IPS DF 6.9 (cell line): ENCODE data around the gene CNIH3.

Source experiments
- DNase-seq: peaks from one replicate; pipeline ENCODE4 v3.0.0-alpha.2; 2013; ENCODE audit warnings: low read depth, low spot score
- H3K27ac ChIP-seq: one replicate; pipeline ENCODE4 v1.5.1; 2013; ENCODE audit warnings: low read length, control low read depth
- H3K27me3 ChIP-seq: 2 replicates; pipeline ENCODE4 v1.6.1; 2013; ENCODE audit warnings: mild to moderate bottlenecking, low read length; ENCODE audit not compliant: control insufficient read depth, insufficient read depth
- H3K36me3 ChIP-seq: 2 replicates; pipeline ENCODE4 v1.6.1; 2013; ENCODE audit warnings: low read length; ENCODE audit not compliant: control insufficient read depth, insufficient read depth
- H3K4me1 ChIP-seq: 2 replicates; pipeline ENCODE4 v1.6.1; 2013; ENCODE audit warnings: low read length; ENCODE audit not compliant: control insufficient read depth, insufficient read depth
- H3K4me3 ChIP-seq: 2 replicates; pipeline ENCODE4 v1.5.1; 2013; ENCODE audit warnings: mild to moderate bottlenecking, low read length
- H3K9me3 ChIP-seq: 2 replicates; pipeline ENCODE4 v1.6.1; 2013; ENCODE audit warnings: low read length, inconsistent platforms; ENCODE audit not compliant: control insufficient read depth, insufficient read depth
- WGBS: extraction: QIAGEN DNeasy Blood & Tissue Kit; methylation state at CpG from one replicate; pipeline ENCODE4 v1.1.7; 2013; ENCODE audit warnings: mixed read lengths, missing lambda C conversion rate; ENCODE audit not compliant: insufficient read length, insufficient coverage; 5-methylcytosine and 5-hydroxymethylcytosine counted together

CNIH3 gene

GRCh38 chr1:224640587-224640986 is 24.5 kb downstream of the CNIH3 start:
- H3K4me1 ChIP-seq, result no peaks in the 10 kb centered on the region; the same call in 1 of the 2 replicates
- H3K4me3 ChIP-seq, result no peak overlapping the region
- DNase-seq, result no peak
- no peaks in the 10 kb centered on the region for H3K36me3 ChIP-seq
- no peaks in the 10 kb centered on the region for H3K9me3 ChIP-seq
- no peak overlapping the region for H3K27ac ChIP-seq
- no peaks in the 10 kb centered on the region for H3K27me3 ChIP-seq
- no CpG with 5 or more reads among the region's 4 CpGs for WGBS

DNA sequence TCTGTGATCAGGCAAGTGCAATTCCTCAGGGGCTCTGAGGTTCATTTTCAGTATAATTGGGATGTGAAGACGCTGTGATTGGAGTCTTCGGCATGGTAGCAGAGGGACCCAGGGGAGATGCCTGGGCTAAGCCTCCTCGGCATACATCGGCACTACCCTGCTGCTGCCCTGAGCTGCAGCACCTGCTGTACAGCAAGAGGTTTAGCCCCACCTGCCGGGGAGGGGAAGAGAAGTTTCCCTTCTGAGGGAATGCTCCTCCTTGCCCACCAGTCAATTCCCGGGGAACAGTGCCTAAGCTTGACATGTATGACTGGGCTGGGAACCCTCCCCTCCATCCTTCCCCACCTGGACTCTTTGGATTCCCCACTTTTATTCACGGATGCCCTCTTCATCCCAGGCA is 24.9 kb downstream of the CNIH3 start:
- Histone ChIP-seq H3K27ac (no peak overlapping the region), H3K27me3 (no peaks in the 10 kb centered on the region)

DNA sequence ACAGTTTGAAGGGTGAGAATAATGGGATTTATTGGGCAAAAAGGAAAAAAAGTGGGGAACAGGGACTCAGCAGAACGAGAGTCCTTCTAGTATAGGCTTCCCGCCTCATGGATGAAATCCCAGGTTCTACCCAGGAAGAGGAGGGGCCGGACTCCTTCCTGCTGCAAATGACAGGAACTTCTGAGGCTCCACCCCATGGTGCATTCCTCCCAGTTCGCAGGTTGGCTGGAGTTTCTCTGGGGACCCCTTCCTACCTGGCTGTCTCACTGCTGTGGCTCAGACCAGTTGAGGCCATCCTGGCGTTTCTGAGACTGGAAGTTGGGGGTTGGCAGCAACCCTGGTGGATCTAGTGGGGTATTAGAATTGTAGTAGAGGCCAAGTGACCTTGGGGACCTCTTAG is 27.5 kb downstream of the CNIH3 start:
- no peaks in the 10 kb centered on the region; the same call in 1 of the 2 replicates for H3K4me1 ChIP-seq
- WGBS, result no CpG with 5 or more reads among the region's 5 CpGs
- no peaks in the 10 kb centered on the region for H3K36me3 ChIP-seq

More for the DNA sequence above, 24.9 kb downstream of the CNIH3 start:
- no peaks in the 10 kb centered on the region; the same call in 1 of the 2 replicates for H3K4me1 ChIP-seq
- H3K4me3 ChIP-seq, result no peak overlapping the region
- H3K36me3 ChIP-seq, result no peaks in the 10 kb centered on the region
- DNase-seq, result no peak
- no CpG with 5 or more reads among the region's 7 CpGs for WGBS
- no peaks in the 10 kb centered on the region for H3K9me3 ChIP-seq

GRCh38 chr1:224644553-224645154 is 28.5 kb downstream of the CNIH3 start:
- H3K27ac ChIP-seq, result no peak overlapping the region
- no peaks in the 10 kb centered on the region for H3K9me3 ChIP-seq
- no peaks in the 10 kb centered on the region; the same call in 1 of the 2 replicates for H3K4me1 ChIP-seq
- H3K36me3 ChIP-seq, result no peaks in the 10 kb centered on the region
- WGBS, result no CpG with 5 or more reads among the region's 5 CpGs
- no peaks in the 10 kb centered on the region for H3K27me3 ChIP-seq
- H3K4me3 ChIP-seq, result no peak overlapping the region
- peak; percentile 64 for DNase-seq

More for the DNA sequence above, 27.5 kb downstream of the CNIH3 start:
- H3K27me3 ChIP-seq, result no peaks in the 10 kb centered on the region
- no peak for DNase-seq
- no peaks in the 10 kb centered on the region for H3K9me3 ChIP-seq
- H3K4me3 ChIP-seq, result no peak overlapping the region
- H3K27ac ChIP-seq, result no peak overlapping the region

DNA sequence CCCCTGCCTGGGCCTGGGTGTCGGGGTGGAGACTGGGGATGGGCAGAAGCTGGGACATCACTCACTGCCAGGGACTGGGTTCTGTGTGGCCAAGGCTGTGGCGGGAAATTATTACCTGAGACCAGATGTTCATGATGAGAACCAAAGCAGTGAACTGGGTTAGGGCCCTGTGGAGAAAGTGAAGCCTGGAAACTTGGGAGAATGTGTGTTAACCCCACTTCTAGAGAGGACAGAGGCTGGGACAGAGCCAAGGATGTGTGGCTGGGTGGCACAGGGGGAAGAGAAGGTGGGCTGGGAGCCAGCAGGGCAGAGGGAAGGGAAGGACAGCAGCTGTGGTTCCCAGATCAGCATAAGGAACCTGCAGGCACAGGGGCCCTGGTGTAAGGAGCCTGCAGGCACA is 31.3 kb downstream of the CNIH3 start:
- Histone ChIP-seq H3K4me3 (no peak overlapping the region), H3K4me1 (no peaks in the 10 kb centered on the region; the same call in 1 of the 2 replicates), H3K27ac (no peak overlapping the region), H3K36me3 (no peaks in the 10 kb centered on the region), H3K9me3 (no peaks in the 10 kb centered on the region), H3K27me3 (no peaks in the 10 kb centered on the region)
- no peak for DNase-seq
- no CpG with 5 or more reads among the region's 2 CpGs for WGBS

GRCh38 chr1:224650290-224650689 is 34.2 kb downstream of the CNIH3 start:
- H3K4me1 ChIP-seq, result no peaks in the 10 kb centered on the region
- H3K27me3 ChIP-seq, result no peaks in the 10 kb centered on the region
- H3K36me3 ChIP-seq, result no peaks in the 10 kb centered on the region
- H3K27ac ChIP-seq, result no peak overlapping the region
- no peak overlapping the region for H3K4me3 ChIP-seq
- DNase-seq, result no peak
- WGBS, result no CpG with 5 or more reads among the region's 3 CpGs
- H3K9me3 ChIP-seq, result no peaks in the 10 kb centered on the region

DNA sequence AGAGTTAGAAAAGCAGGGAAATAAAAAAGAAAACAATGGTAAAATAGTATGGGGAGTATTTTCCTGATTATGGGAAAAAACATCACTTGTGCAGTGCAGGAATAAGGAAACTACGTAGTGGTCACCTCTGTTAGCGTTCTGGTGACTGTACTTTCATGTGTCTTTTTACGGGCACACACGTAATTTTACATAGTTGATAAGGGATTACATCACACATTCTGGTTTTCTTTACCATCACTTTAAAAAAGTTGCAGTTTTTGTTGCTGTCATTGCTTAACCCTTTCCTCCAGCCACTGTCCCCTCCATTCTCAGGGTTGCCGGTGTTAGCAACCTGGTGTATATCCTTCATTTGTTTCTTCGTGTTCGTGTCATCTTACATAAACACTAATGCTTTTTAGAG is 35.1 kb downstream of the CNIH3 start:
- Histone ChIP-seq H3K4me1 (no peaks in the 10 kb centered on the region), H3K27me3 (no peaks in the 10 kb centered on the region), H3K9me3 (no peaks in the 10 kb centered on the region), H3K4me3 (no peak overlapping the region), H3K27ac (no peak overlapping the region), H3K36me3 (no peaks in the 10 kb centered on the region)
- no CpG with 5 or more reads among the region's 7 CpGs for WGBS
- DNase-seq, result no peak

- DNase-seq, result no peak
- no peaks in the 10 kb centered on the region for H3K9me3 ChIP-seq
- H3K36me3 ChIP-seq, result no peaks in the 10 kb centered on the region
- WGBS, result no CpG with 5 or more reads among the region's 10 CpGs
- no peak overlapping the region for H3K4me3 ChIP-seq
- H3K27me3 ChIP-seq, result no peaks in the 10 kb centered on the region
- H3K4me1 ChIP-seq, result no peaks in the 10 kb centered on the region
- no peak overlapping the region for H3K27ac ChIP-seq
These were observed 40.3 kb downstream of the CNIH3 start for GRCh38 chr1:224656392-224656791.

- H3K4me1 ChIP-seq, result no peaks in the 10 kb centered on the region
- H3K36me3 ChIP-seq, result no peaks in the 10 kb centered on the region
- DNase-seq, result no peak
- H3K4me3 ChIP-seq, result no peak overlapping the region
- H3K27me3 ChIP-seq, result no peaks in the 10 kb centered on the region
- no CpG with 5 or more reads among the region's 5 CpGs for WGBS
- H3K9me3 ChIP-seq, result no peaks in the 10 kb centered on the region
- H3K27ac ChIP-seq, result no peak overlapping the region
These were observed 44.0 kb downstream of the CNIH3 start for GRCh38 chr1:224660074-224660473.

- WGBS, result no CpG with 5 or more reads among the region's 3 CpGs
- Histone ChIP-seq H3K9me3 (no peaks in the 10 kb centered on the region), H3K36me3 (no peaks in the 10 kb centered on the region), H3K4me1 (no peaks in the 10 kb centered on the region), H3K27me3 (no peaks in the 10 kb centered on the region), H3K4me3 (no peak overlapping the region), H3K27ac (no peak overlapping the region)
- no peak for DNase-seq
These were observed 46.8 kb downstream of the CNIH3 start for GRCh38 chr1:224662870-224663269.

GRCh38 chr1:224665016-224665415 is 48.9 kb downstream of the CNIH3 start:
- WGBS, result no CpG with 5 or more reads among the region's 3 CpGs
- no peak for DNase-seq
- no peaks in the 10 kb centered on the region for H3K27me3 ChIP-seq
- no peaks in the 10 kb centered on the region for H3K36me3 ChIP-seq
- no peaks in the 10 kb centered on the region for H3K9me3 ChIP-seq
- H3K27ac ChIP-seq, result no peak overlapping the region
- H3K4me1 ChIP-seq, result no peaks in the 10 kb centered on the region
- no peak overlapping the region for H3K4me3 ChIP-seq
